DMS53 treated with DMSO at 0.1 percent for 48 hours (cell line): ENCODE data around the gene YEATS2.
"Not testable (repeated sequence)": the region's sequence is repeated elsewhere in the genome, so short reads cannot be mapped to it uniquely, and the experiment has no call there.

ENCODE experiments used
- DNase-seq: peaks from one replicate; lab custom pipeline; 2025; ENCODE audit not compliant: unreplicated experiment; lab: John Stamatoyannopoulos, UW

The YEATS2 gene

DNA sequence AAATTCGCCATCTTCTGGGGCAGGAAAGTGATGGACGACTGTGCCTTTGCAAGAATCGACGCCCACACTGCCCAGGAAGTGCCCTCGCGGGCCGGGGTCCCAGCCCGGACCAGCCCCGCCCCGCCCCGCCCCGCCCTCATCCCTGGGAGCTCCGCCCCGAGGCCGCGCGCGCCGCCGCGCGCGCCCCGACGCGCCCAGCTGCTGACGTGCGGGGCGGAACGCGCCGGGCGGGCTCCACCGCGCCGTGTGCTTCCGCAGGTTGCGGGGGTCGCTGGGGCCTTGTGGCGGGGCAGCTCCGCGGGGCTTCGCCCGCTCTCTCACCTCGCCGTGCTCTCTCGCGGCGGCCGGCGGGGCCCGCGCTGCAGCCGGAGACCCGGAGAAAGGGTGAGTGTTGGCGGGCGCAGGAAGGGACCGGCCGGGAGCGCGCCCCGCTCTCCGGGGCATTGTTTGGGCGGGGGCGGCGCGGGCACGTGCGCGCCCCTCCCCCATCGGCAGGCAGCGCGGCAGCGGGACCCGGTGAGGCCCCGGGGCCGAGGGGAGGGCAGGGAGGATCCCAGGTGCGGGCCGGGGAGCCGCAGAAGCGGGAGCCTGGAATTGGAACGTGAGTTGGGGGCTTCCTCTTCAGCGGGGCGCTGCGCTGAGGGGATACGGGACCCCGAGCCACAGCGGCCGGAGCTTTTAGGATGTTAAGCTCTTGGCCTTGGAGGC lies at the start of gene YEATS2:
TSS of gene YEATS2 (plus strand) at position 188 of the 708 bp plus-strand sequence. CDS start 17,366 bp downstream, outside the sequence.
- no peak for DNase-seq

DNA sequence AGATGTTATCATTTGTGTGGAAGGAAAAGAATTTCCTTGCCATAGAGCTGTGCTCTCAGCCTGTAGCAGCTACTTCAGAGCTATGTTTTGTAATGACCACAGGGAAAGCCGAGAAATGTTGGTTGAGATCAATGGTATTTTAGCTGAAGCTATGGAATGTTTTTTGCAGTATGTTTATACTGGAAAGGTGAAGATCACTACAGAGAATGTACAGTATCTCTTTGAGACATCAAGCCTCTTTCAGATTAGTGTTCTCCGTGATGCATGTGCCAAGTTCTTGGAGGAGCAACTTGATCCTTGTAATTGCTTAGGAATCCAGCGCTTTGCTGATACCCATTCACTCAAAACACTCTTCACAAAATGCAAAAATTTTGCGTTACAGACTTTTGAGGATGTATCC lies 47.0 kb upstream of the YEATS2 start:
- DNase-seq = no peak

DNA sequence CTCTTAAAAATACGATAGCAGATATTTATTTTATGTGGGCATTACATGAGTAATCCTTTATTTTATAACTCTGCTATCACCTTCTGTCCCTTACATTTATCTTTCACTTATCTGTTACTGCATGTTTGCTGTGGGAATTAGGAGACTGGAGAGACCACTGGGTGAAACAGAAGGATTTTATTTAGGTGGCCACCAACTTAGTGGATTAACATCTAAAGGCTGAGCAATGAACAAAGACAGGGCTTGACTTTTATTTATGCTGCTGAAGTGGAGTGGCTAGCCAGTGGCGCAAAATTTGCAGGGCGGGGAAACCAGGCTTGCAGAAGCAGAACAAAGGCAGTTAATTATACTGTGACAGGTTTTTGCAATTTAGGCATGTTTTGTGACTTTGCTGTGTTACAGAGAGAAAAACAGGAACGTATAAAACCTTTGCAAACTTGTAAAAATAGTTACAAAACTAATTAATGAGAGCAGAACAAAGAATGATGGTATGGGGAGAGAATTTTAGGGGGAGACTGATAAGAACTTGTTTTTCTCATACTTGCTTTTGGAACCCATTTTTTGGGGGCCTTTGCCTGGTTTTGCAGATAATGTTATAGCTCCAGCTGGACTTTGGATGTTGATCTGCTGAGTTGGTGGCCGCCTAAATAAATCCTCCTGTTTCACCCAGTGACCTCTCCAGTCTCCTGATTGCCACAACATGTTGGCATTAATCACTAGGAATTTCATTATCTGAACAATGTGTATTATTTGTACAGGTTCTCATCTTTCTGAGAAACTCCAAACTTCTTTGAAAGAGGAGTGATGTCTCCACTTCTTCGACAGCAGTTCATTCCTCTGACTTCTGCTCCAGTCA lies 44.2 kb upstream of the YEATS2 start:
- DNase-seq = no peak

DNA sequence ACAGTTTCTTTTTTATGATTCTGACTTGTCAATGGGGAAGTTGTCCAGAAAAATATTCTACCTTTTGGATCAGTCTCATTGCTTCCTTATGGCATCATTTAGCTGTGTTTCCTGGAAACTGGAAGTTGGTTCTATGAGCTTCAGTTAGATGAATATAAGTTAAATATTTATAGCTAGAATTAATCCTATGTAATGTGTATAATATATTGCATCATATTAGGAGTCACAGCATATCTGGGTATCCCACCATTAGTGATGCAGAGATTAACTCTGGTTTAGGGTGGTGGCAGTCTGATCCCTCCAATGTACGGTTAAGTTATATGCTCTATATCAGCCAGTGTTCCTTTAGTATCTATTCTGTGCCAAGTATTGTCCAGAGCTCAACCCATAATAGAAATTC lies 42.9 kb upstream of the YEATS2 start:
- DNase-seq = no peak

DNA sequence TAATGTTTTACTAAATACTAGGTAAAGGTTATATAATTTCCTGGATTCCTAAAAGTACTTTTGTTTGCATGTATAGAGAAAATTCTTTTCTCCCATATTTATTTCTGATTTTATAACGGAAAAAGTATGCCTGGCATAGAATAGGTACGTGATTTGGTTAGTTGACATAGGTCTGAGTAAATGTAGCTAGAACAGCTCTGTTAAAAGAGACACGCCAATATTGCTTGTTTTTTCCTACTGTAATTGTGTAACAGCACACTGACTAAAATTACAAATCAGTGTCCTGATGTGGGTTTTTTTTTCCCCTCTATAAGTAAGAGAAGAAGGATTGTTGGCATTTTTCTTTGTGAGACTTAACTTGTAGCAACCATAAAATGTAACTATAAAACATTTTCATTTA lies 35.5 kb upstream of the YEATS2 start:
- DNase-seq = no peak

DNA sequence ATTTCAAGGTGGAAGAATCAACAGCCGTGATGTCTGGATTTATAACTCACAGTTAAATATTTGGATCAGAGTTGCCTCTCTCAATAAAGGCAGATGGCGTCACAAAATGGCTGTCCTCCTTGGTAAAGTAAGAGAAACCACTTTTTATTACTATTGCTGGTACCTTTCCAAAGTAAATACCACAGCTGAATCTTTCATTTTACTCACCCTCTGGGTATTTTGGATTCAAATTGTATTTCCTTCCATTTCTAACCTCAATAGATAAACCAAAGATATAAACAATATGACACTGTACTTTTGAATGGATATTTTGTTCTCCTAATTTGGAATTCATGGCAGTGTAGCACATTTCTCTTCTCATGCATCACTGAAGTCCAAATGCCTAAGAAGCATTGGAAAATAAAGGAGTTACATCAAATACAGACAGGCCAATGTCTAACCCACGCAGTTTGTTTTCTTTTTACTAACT lies 32.6 kb upstream of the YEATS2 start:
- no peak for DNase-seq

DNA sequence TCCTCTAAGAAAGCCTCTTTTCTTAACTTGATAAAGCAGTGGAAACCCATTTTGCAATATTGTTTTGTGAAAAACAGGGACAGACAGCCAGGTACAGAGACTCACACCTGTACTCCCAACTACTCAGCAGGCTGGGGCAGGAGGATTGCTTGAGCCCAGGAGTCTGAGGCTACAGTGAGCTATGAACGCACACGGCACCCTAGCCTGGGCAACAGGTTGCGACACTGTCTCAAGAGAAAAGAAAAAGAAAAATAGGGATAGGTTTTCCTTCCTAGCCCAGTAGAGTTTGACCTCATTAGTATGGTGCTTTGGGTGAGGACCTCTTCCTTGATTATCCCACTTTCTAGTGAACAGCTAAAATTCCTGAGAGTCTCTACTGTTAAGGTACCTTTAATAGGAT lies 17.5 kb upstream of the YEATS2 start:
- DNase-seq = no peak

DNA sequence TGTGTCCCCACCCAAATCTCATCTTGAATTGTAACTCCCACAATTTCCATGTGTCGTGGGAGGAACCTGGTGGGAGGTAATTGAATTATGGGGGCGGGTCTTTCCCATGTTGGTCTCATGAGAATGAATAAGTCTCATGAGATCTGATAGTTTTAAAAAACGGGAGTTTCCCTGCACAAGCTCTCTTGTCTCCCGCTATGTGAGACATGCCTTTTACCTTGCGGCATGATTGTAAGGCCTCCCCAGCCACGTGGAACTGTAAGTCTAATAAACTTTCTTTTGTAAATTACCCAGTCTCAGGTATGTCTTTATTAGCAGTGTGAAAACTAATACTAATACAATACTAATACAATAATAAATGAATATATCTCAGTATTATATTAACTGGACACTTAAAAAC lies 9.9 kb upstream of the YEATS2 start:
- no peak for DNase-seq

DNA sequence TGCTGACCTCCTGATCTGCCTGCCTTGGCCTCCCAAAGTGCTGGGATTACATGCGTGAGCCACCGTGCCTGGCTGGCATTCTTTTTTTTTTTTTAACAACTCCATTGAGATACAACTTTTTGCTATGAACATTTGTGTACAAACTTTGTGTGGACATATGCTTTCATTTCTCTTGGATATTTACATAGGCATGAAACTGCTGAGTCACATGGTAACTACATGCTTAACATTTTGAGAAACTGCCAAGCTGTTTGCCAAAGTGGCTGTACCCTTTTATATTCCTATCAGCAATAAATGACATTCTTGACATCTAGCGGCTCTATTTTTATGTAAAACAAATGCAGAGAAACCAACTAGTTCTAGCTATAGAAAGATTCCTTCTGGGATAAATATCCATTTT lies 8.7 kb upstream of the YEATS2 start:
- DNase-seq = no peak

DNA sequence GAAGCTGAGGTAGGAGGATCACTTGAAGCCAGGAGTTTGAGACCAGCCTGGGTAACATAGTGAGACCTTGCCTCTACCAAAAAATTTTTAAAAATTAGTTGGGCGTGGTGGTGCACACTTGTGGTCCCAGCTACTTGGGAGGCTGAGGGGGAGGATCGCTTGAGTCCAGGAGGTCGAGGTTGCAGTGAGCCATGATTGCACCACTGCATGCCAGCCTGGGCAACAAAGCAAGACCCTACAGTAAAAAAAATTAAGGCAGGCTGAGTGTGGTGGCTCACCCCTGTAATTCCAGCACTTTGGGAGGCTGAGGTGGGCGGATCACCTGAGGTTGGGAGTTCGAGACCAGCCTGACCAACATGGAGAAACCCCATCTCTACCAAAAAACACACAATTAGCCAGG lies 8.0 kb upstream of the YEATS2 start:
- not testable (repeated sequence) for DNase-seq

DNA sequence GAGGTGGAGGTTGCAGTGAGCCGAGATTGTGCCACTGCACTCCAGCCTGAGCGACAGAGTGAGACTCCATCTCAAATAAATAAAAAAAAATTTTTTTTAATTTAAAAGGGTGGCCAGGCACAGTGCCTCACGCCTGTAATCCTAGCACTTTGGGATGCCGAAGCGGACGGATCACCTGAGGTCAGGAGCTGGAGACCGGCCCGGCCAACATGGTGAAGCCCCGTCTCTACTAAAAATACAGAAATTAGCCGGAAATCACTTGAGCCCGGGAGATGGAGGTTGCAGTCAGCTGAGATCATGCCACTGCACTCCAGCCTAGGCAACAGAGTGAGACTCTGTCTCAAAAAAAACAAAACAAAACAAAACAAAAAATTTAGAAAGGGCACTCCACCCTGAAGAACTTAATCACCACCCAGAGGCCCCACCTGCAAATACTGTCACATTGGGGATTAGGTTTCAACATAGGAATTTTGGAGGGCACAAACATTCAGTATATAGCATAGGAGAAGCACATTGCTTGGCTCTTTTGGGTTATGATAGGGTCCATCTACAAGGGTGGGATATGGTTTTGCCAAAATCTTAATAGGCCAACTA lies 7.1 kb upstream of the YEATS2 start:
- no peak for DNase-seq

DNA sequence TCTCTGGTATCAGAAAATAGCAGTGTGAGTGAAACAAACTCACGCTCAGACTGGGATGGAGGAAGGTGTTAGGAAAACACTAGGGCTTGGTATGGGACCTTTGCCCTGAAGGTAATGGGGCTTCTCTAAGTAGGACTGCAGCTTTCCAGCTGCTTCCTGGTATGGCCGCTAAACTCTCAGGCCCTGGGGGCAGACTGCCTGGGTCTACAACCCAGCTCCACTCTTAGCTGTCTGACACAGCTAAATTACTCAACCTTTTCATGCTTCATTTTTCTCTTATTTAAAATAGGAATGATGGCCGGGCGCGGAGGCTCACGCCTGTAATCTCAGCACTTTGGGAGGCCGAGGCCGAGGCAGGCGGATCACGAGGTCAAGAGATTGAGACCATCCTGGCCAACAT lies 5.2 kb upstream of the YEATS2 start:
- DNase-seq = no peak

DNA sequence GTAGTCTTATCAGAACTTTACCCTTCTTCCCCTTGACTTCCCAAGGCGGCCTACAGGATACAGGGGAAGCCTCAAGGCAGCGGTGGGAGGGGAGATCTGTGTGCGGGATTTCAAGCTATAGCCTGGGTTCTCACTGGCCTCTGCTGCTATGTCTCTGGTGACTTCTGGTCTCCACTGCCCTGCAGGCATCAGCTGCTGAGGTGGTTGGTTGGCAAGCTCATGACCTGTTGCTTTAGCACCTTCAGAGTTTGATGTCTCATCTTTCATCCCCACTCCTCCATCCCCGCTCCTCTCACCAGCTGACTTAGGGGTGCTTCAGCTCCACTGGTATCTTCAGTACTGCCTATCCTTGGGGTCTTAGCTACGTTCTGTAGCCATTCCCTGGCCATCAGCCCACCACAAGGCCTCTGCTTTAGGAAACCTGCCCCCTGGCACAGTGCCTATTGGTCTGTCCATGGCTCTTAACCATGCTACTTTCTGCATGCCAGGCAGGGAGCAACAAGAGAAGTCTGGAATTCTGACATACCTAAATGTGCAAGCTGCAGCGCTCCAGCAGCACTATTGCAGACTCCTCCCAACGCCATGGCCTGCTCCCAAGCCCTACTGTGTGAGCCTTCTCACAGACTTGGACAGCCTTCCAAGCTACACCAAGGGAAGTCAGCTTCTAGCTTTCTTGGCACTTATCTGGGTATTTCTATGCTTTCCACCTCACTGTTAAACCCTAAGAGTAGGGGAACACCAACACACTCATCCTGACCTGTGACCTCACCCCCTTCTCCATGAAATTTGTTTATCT lies 1.8 kb upstream of the YEATS2 start:
- DNase-seq = no peak

DNA sequence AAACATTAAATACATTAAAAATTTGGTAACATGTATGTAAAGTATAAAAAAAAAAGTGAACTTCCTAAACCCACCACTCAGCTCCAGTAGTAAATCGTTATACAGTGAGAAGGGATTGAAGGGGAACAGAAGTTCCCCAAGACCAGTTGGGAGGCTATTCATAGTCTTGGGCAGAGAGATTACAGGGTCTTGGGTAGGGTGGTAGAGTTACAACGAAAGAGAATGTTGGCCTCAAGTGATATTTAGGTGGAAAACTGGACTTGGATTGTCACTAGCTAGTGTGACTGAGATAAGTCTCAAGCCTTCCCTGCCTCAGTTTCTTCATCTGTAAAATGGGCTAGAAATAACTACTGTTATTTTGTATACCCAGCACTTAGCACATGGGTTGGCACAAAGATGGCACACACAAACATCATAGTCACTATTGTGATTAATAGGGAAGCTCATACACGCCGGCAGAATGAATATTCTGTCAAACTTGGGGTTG lies 431 bp upstream of the YEATS2 start:
- no peak for DNase-seq

DNA sequence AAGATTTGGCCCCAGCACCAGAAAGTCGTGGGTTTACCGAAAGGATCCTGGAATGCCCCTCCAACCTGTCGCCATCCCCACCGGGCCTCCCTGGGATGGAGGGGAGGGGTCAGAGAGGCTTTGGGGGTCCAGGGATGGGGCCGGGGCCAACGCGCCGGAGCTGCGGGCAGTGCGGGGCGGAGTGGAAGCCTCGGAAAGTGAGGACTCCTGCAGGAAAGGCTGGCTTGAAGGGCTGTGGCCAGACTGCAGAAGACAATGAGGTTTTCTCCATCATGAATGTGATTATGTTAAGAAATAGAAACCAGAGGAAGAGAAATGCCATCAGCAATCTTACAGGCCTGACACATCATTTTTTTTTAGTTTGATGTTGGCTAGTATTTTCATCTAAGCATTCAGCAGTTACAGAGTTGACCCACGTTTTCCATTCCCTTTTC lies 738 bp downstream of the YEATS2 start:
- DNase-seq = peak; percentile 20

DNA sequence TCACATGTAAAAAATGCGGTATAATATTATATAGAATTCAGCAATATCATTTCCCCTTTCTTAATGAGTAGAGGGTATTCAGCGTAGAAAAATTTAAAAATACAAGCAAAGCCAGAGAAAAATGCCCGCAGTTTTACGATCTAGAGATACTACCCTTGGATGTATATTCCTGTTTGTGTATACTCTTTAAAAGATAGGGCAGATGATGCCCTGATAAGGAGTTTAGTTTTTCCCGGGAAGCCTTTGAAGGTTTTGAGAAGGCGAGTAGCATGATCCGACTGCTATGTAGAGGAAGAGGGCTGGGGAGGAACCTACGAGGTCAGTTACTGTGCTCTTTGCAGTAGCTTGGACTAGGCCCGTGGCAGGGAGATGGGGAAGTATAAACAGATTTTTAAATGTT lies 1.2 kb downstream of the YEATS2 start:
- DNase-seq = no peak

DNA sequence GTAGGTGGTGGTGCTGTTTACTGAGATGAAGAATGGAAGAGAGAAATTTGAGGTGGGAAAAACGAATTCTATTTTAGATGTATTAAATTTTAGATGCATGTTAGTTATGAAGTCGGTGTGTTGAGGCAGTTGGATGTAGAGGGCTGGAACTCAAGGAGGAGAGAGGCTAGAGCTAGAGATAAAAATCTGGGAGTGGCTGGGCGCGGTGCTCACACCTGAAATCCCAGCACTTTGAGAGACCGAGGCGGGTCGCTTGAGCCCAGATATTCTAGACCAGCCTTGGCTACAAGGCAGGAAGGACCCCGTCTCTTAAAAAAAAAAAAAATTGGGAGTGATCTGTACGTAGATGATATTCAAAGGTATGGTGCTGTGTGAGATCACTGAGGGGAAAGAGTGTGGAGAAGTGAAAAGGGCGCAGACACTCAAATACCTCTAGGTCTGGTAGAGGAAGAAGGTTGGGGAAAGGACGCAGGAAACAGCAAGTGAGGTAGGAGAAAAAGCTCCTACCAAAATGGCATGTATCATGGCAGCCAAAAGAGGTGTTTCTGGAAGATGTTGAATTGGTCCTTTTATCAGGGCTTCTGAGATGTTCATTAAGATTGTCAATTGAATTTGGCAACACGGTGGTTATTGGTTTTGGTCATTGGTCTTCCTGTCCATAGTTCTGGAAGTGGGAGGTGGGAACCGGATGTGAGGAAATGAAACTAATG lies 1.8 kb downstream of the YEATS2 start:
- no peak for DNase-seq

DNA sequence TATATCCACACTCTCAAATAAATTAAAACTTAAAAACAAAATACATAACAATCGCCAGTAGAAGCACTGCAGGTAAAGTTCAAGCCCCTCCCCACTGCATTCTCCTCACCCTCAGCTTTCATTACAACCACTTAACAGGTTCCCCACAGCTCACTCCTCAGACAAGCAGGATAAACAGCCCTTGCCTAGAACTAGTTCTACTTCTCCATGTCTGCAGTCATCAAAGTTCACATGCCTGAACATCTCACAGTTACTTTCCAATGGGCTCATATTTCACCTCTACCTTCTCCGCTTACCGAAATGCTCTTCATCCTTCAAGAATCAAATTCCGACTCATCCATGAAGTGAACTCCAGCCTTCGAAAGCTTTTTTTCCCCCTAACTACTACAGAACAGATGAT lies 4.1 kb downstream of the YEATS2 start:
- no peak for DNase-seq

DNA sequence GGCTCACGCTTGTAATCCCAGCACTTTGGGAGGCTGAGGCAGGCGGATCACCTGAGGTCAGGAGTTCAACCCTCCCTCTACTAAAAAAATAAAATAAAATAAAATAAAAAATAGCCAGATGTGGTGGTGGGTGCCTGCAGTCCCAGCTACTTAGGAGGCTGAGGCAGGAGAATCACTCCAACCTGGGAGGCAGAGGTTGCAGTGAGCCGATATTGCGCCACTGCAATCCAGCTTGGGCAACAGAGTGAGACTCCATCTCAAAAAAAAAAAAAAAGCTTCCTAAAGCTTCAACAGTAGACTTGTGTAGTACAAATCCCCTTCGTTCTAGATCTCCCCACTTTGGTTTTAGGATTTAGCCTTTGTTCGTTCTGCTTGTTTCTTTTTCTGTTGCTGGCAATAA lies 6.3 kb downstream of the YEATS2 start:
- not testable (repeated sequence) for DNase-seq

DNA sequence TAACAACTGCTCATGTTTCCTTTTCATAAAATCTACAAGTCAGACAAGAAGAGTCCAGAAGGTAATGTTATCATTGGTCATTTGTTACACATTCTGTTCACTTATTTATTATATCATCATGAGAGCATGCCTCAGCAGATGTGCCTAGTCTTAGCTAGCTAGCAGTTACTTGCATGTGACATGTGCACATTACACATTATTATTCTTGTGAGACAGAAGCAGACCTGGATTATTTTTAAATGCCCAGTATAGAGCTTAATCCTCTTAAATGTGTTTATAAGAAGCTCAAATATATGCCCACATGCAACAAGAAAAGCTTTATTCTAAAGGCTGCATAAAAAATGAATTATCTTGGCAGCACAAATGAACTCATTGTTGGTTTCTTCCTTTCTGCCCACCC lies 12.6 kb downstream of the YEATS2 start:
- no peak for DNase-seq
